HCT116 (cell line): ENCODE results near the gene SEMA4C. TPM values are rescaled to one million over a fixed set of nuclear protein-coding genes. Genes with fewer than 3 reads are reported as not detected.

Source experiments
- ATAC-seq: fragments of 200-7000 bp; cut with Tn5 transposase; 2 replicates; pipeline ENCODE4 v1.9.1; 2020; ENCODE audit warnings: mild to moderate bottlenecking, moderate library complexity
- BruUV-seq: library from RNA; stranded (reverse); fragments of 400-500 nt; replicated peaks from 2 replicates; lab custom pipeline; 2021; lab: Mats Ljungman, UMichigan
- CTCF ChIA-PET: fragments of 300-600 bp; sonication (Branson Sonifier 250); formaldehyde crosslinking; loops from one replicate; lab custom pipeline; 2021; ENCODE audit warnings: antibody characterized with exemption; lab: Charles Lee
- POLR2A ChIA-PET: fragments of 300-600, 350-600 bp; sonication (Branson Sonifier 250); formaldehyde crosslinking; loops from one replicate; lab custom pipeline; 2021; ENCODE audit warnings: antibody characterized with exemption; lab: Charles Lee
- RAD21 ChIA-PET, 2 experiments: fragments of 300-600 bp; sonication (Branson Sonifier 250); formaldehyde crosslinking; loops; one replicate each; lab custom pipeline; 2023; ENCODE audit warnings: low total read pairs in 2 of 2; ENCODE audit not compliant: uncharacterized antibody in 2 of 2, unreplicated experiment in 2 of 2, low non-redundant PET in 1 of 2; lab: Charles Lee
- DNase-seq: peaks from one replicate; pipeline ENCODE4 v3.0.0-alpha.2; 2010; ENCODE audit warnings: low read depth, low spot score
- H2AFZ ChIP-seq: fragments of 200-600 bp; shearing (Covaris generic), sonication (generic); 2 replicates; pipeline ENCODE4 v1.6.1; 2017; ENCODE audit warnings: low read depth, mixed run types, mixed read lengths, antibody characterized with exemption, low read length; ENCODE audit not compliant: poor library complexity, severe bottlenecking
- H3K27ac ChIP-seq: 2 replicates; pipeline ENCODE4 v1.5.1; 2012; ENCODE audit warnings: low read depth, low read length
- H3K27me3 ChIP-seq: fragments of 200-600 bp; sonication (generic); 2 replicates; pipeline ENCODE4 v1.6.1; 2016; ENCODE audit warnings: mixed run types, low read length, mixed read lengths; ENCODE audit not compliant: insufficient read depth
- H3K36me3 ChIP-seq, 2 experiments: fragments of 200-500 bp in 1 of 2; fragments of 200-600 bp in 1 of 2; sonication (Bioruptor generic) in 1 of 2; sonication (generic) in 1 of 2; 2 replicates each; pipeline versions ENCODE4 v1.5.1 to v1.6.1; 2014 to 2016; ENCODE audit warnings: low read length in 2 of 2, inconsistent platforms in 1 of 2, mixed read lengths in 1 of 2, mixed run types in 1 of 2; ENCODE audit not compliant: insufficient read depth in 2 of 2, control insufficient read depth in 1 of 2
- H3K4me1 ChIP-seq, 2 experiments: fragments of 200-600 bp in 1 of 2; sonication (generic) in 1 of 2; 2 replicates each; pipeline versions ENCODE4 v1.5.1 to v1.6.1; 2012 to 2017; ENCODE audit warnings: low read length in 2 of 2, inconsistent platforms in 1 of 2, mild to moderate bottlenecking in 1 of 2, mixed read lengths in 1 of 2, mixed run types in 1 of 2, moderate library complexity in 1 of 2; ENCODE audit not compliant: insufficient read depth in 2 of 2, control insufficient read depth in 1 of 2
- H3K4me2 ChIP-seq: fragments of 200-600 bp; sonication (generic); 2 replicates; pipeline ENCODE4 v1.6.1; 2017; ENCODE audit warnings: mixed run types, low read length, mixed read lengths
- H3K4me3 ChIP-seq, 2 experiments: fragments of 200-600 bp in 1 of 2; sonication (generic) in 1 of 2; replicated peaks in 1 of 2; 2 replicates each; pipeline ENCODE4 v1.5.1; 2011 to 2016; ENCODE audit warnings: low read length in 2 of 2, control low read depth in 1 of 2, low read depth in 1 of 2, mild to moderate bottlenecking in 1 of 2, mixed read lengths in 1 of 2, mixed run types in 1 of 2
- H3K79me2 ChIP-seq: fragments of 200-600 bp; sonication (generic); 2 replicates; pipeline ENCODE4 v1.6.1; 2017; ENCODE audit warnings: mild to moderate bottlenecking, mixed run types, low read length, moderate library complexity, mixed read lengths; ENCODE audit not compliant: insufficient read depth
- H3K9ac ChIP-seq: fragments of 200-600 bp; sonication (generic); 2 replicates; pipeline ENCODE4 v1.6.1; 2016; ENCODE audit warnings: low read length, mixed read lengths
- H3K9me2 ChIP-seq: fragments of 200-600 bp; sonication (generic), shearing (Covaris generic); 2 replicates; pipeline ENCODE4 v1.6.1; 2017; ENCODE audit warnings: mixed run types, mild to moderate bottlenecking, moderate library complexity; ENCODE audit not compliant: insufficient read depth
- H3K9me3 ChIP-seq, 2 experiments: fragments of 200-500 bp in 1 of 2; fragments of 200-600 bp in 1 of 2; sonication (Bioruptor generic) in 1 of 2; sonication (generic) in 1 of 2; 2 replicates each; pipeline ENCODE4 v1.6.1; 2014 to 2017; ENCODE audit warnings: low read length in 2 of 2, mixed read lengths in 2 of 2, inconsistent platforms in 1 of 2, low read depth in 1 of 2, mild to moderate bottlenecking in 1 of 2, mixed run types in 1 of 2, moderate library complexity in 1 of 2; ENCODE audit not compliant: control insufficient read depth in 1 of 2, insufficient read depth in 1 of 2
- H4K20me1 ChIP-seq: fragments of 200-600 bp; sonication (generic), shearing (Covaris generic); 2 replicates; pipeline ENCODE4 v1.6.1; 2017; ENCODE audit warnings: mixed run types, mild to moderate bottlenecking, moderate library complexity; ENCODE audit not compliant: insufficient read depth
- CBX3 ChIP-seq: IDR thresholded peaks from 2 replicates; pipeline ENCODE4 v1.6.1; 2012; ENCODE audit warnings: low read depth
- CEBPB ChIP-seq: IDR thresholded peaks from 2 replicates; pipeline ENCODE4 v1.6.1; 2012; ENCODE audit warnings: low read depth
- CTCF ChIP-seq, 3 experiments: fragments of 200-600 bp in 1 of 3; sonication (generic) in 1 of 3; IDR thresholded peaks in 2 of 3; conservative IDR thresholded peaks in 1 of 3; 2 replicates each; pipeline ENCODE4 v1.5.1; 2012 to 2017; ENCODE audit warnings: low read depth in 2 of 3, low read length in 2 of 3, antibody characterized with exemption in 1 of 3, borderline replicate concordance in 1 of 3, control low read depth in 1 of 3, mild to moderate bottlenecking in 1 of 3, mixed read lengths in 1 of 3, mixed run types in 1 of 3, moderate library complexity in 1 of 3; ENCODE audit not compliant: insufficient read depth in 1 of 3
- EGR1 ChIP-seq: IDR thresholded peaks from 2 replicates; pipeline ENCODE4 v1.6.1; 2012; ENCODE audit warnings: low read depth
- EZH2 ChIP-seq: fragments of 200-600 bp; sonication (generic); IDR thresholded peaks from 2 replicates; pipeline ENCODE4 v1.6.1; 2017; ENCODE audit warnings: antibody characterized with exemption, mixed run types
- EZH2phosphoT487 ChIP-seq: fragments of 200-600 bp; IDR thresholded peaks from 2 replicates; pipeline ENCODE4 v1.6.1; 2018; ENCODE audit warnings: antibody characterized with exemption, borderline replicate concordance
- JUND ChIP-seq: IDR thresholded peaks from 2 replicates; pipeline ENCODE4 v1.6.1; 2012
- POLR2A ChIP-seq: IDR thresholded peaks from 2 replicates; pipeline ENCODE4 v1.7.0; 2011; ENCODE audit warnings: borderline replicate concordance; ENCODE audit not compliant: insufficient read depth, insufficient read length; ENCODE audit errors: extremely low read depth
- POLR2AphosphoS5 ChIP-seq: IDR thresholded peaks from 2 replicates; pipeline ENCODE4 v1.6.1; 2011; ENCODE audit warnings: mild to moderate bottlenecking, low read depth, low read length, moderate library complexity
- RAD21 ChIP-seq: IDR thresholded peaks from 2 replicates; pipeline ENCODE4 v1.6.1; 2012; ENCODE audit warnings: low read depth, mild to moderate bottlenecking
- REST ChIP-seq: IDR thresholded peaks from 2 replicates; pipeline ENCODE4 v1.6.1; 2012; ENCODE audit warnings: low read depth
- SIN3A ChIP-seq: IDR thresholded peaks from 2 replicates; pipeline ENCODE4 v1.6.1; 2012; ENCODE audit warnings: low read depth
- SP1 ChIP-seq: IDR thresholded peaks from 2 replicates; pipeline ENCODE4 v1.6.1; 2012; ENCODE audit warnings: low read depth
- SRF ChIP-seq: IDR thresholded peaks from 2 replicates; pipeline ENCODE4 v1.6.1; 2012; ENCODE audit warnings: low read depth
- TCF7L2 ChIP-seq: IDR thresholded peaks from 2 replicates; pipeline ENCODE4 v1.7.0; 2011; ENCODE audit warnings: borderline replicate concordance, inconsistent platforms; ENCODE audit not compliant: insufficient read depth, insufficient read length; ENCODE audit errors: extremely low read depth
- intact Hi-C: fragments of 100-400 bp; cut with micrococcal nuclease; formaldehyde crosslinking; loops from 2 replicates; pipeline ENCODE4 v1.10.0; 2022
- total RNA-seq: library from RNA; stranded (reverse); gene quantifications from one replicate; pipeline ENCODE4 v1.2.1, GENCODE V29; 2021; ENCODE audit not compliant: unreplicated experiment
- TF ChIP-seq, protein P1 (sequence below): IDR thresholded peaks from 2 replicates; pipeline ENCODE4 v1.6.1; 2012

SEMA4C gene
- total RNA-seq, 1 experiment from 2014 or later = 25.4 TPM

GRCh38 chr2:96866986-96867755, 2.7 kb downstream of the SEMA4C start (continued):
- TF ChIP-seq JUND (no peak), CEBPB (no peak), SRF (no peak), CTCF (IDR thresholded peaks at IDR 0.05 in 2 of 3, conservative IDR thresholded peaks at IDR 0.05 in 1 of 3; ENCODE audit: borderline replicate concordance in 1 of 3, insufficient read depth in 1 of 3, low read depth in 2 of 3, low read length in 2 of 3) (no peak), EZH2phosphoT487 (no peak), POLR2AphosphoS5 (no peak)

GRCh38 chr2:96866586-96866985, 3.3 kb downstream of the SEMA4C start:
- intact Hi-C loops = no loop called here
- Histone ChIP-seq H3K27me3 (no peaks in the 10 kb centered on the region), H2AFZ (no peak overlapping the region), H3K9ac (no peak overlapping the region), H3K4me3 (no peak overlapping the region), H3K9me2 (no peaks in the 10 kb centered on the region), H4K20me1 (no peaks in the 10 kb centered on the region), H3K79me2 (peaks cover 25% of the 10 kb centered on the region; the same call in 1 of the 2 replicates), H3K4me2 (no peak overlapping the region), H3K27ac (no peak overlapping the region), H3K9me3 (no peaks in the 10 kb centered on the region), H3K4me1 (peaks cover 14 to 24% of the 10 kb centered on the region in 2 experiments), H3K36me3 (peaks cover 21 to 24% of the 10 kb centered on the region in 2 experiments)
- DNase-seq (no peak), ATAC-seq (no peak)
- POLR2A ChIA-PET = no interaction called here
- CTCF ChIA-PET = no interaction called here
- RAD21 ChIA-PET = no interaction called here
- BruUV-seq = no TSS peak
- TF ChIP-seq, protein P1, sequence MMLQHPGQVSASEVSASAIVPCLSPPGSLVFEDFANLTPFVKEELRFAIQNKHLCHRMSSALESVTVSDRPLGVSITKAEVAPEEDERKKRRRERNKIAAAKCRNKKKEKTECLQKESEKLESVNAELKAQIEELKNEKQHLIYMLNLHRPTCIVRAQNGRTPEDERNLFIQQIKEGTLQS = no peak
- TF ChIP-seq POLR2AphosphoS5 (no peak), SP1 (no peak), SIN3A (no peak), TCF7L2 (no peak), CTCF (IDR thresholded peaks at IDR 0.05 in 2 of 3, conservative IDR thresholded peaks at IDR 0.05 in 1 of 3; ENCODE audit: borderline replicate concordance in 1 of 3, insufficient read depth in 1 of 3, low read depth in 2 of 3, low read length in 2 of 3) (no peak), REST (no peak), JUND (no peak), CBX3 (no peak), CEBPB (no peak), EZH2phosphoT487 (no peak), POLR2A (no peak), EZH2 (no peak), EGR1 (no peak), RAD21 (no peak)
